Calu3 (cell line): ENCODE measurements around the gene UHRF1. TPM values are rescaled to one million over a fixed set of nuclear protein-coding genes. Genes with fewer than 3 reads are reported as not detected.
A peak's percentile ranks its signal among the peaks of the same experiment; 100 is the strongest.

Experiments used
- BruUV-seq: library from RNA; stranded (reverse); fragments of 400-500 nt; replicated peaks from 2 replicates; lab custom pipeline; 2021; lab: Mats Ljungman, UMichigan
- CTCF ChIA-PET: fragments of 300-600 bp; sonication (Branson Sonifier 250); formaldehyde crosslinking; loops from one replicate; lab custom pipeline; 2022; ENCODE audit warnings: antibody characterized with exemption; lab: Charles Lee
- DNase-seq: peaks from one replicate; pipeline ENCODE4 v3.0.0; 2022
- H3K27ac Mint-ChIP-seq: one replicate; pipeline ENCODE4 v1.8.0; 2022; ENCODE audit warnings: mixed read lengths; ENCODE audit not compliant: unreplicated experiment
- H3K27me3 Mint-ChIP-seq: one replicate; pipeline ENCODE4 v1.8.0; 2022; ENCODE audit warnings: mixed read lengths; ENCODE audit not compliant: unreplicated experiment
- H3K36me3 Mint-ChIP-seq: one replicate; pipeline ENCODE4 v1.8.0; 2022; ENCODE audit warnings: mild to moderate bottlenecking, moderate library complexity, mixed read lengths; ENCODE audit not compliant: insufficient read depth, unreplicated experiment
- H3K4me1 Mint-ChIP-seq: one replicate; pipeline ENCODE4 v1.8.0; 2022; ENCODE audit warnings: mild to moderate bottlenecking, low read depth, mixed read lengths; ENCODE audit not compliant: unreplicated experiment
- H3K4me3 Mint-ChIP-seq: one replicate; pipeline ENCODE4 v1.8.0; 2022; ENCODE audit warnings: mild to moderate bottlenecking, low read depth, moderate library complexity, mixed read lengths; ENCODE audit not compliant: unreplicated experiment
- H3K9me3 Mint-ChIP-seq: one replicate; pipeline ENCODE4 v1.8.0; 2022; ENCODE audit warnings: low read depth, mixed read lengths; ENCODE audit not compliant: unreplicated experiment
- CTCF ChIP-seq: fragments of 200-600 bp; IDR thresholded peaks from one replicate; pipeline ENCODE4 v1.8.0; 2022; ENCODE audit warnings: antibody characterized with exemption; ENCODE audit not compliant: unreplicated experiment
- intact Hi-C: fragments of 100-400 bp; cut with micrococcal nuclease; formaldehyde crosslinking; loops from one replicate; pipeline ENCODE4 v1.10.0; 2022; ENCODE audit not compliant: unreplicated experiment
- total RNA-seq: library from RNA; stranded (reverse); gene quantifications from 2 replicates; pipeline ENCODE4 v1.2.3, GENCODE V29; 2022

The UHRF1 gene
- total RNA-seq, 1 experiment from 2014 or later: 45.2 TPM

- Mint-ChIP-seq H3K27me3 (no peaks in the 10 kb centered on the region), H3K9me3 (no peaks in the 10 kb centered on the region), H3K36me3 (peaks cover 32% of the 10 kb centered on the region), H3K4me3 (peak overlapping the region; percentile 66), H3K27ac (peak overlapping the region; percentile 86), H3K4me1 (peaks cover 33% of the 10 kb centered on the region)
- no peak for TF ChIP-seq CTCF
- CTCF ChIA-PET: interaction anchor here (0.6 to 2.4 kb wide), 8 partner anchors 38 to 438 kb away, joined by 5 to 30 read pairs (median 8); partner anchors contain the start of gene FEM1A
- intact Hi-C loops: loop anchor here (1.0 to 5.0 kb wide), 2 partner anchors 39 to 104 kb away; no protein-coding TSS in a partner anchor
- DNase-seq: no peak
- TSS peak; percentile 32 for BruUV-seq
Measured at GRCh38 chr19:4911314-4911713, 2.0 kb downstream of the UHRF1 start.

GRCh38 chr19:4911786-4912672 is 2.7 kb downstream of the UHRF1 start:
- no TSS peak for BruUV-seq
- Mint-ChIP-seq H3K9me3 (no peaks in the 10 kb centered on the region), H3K4me3 (peak overlapping the region; percentile 66), H3K27me3 (no peaks in the 10 kb centered on the region), H3K4me1 (peaks cover 33% of the 10 kb centered on the region), H3K36me3 (peaks cover 39% of the 10 kb centered on the region), H3K27ac (peak overlapping the region; percentile 86)
- peak; percentile 77 for DNase-seq
- intact Hi-C loops: loop anchor here (1.0 to 5.0 kb wide), 2 partner anchors 40 to 105 kb away; no protein-coding TSS in a partner anchor
- CTCF ChIA-PET: interaction anchor here (0.6 to 2.4 kb wide), 11 partner anchors 9 to 512 kb away, joined by 3 to 30 read pairs (median 6); partner anchors contain the start of genes ARRDC5, FEM1A, PLIN3 and SH3GL1
- peak; percentile 41 for TF ChIP-seq CTCF

GRCh38 chr19:4913996-4914735 is 4.9 kb downstream of the UHRF1 start:
- H3K27ac Mint-ChIP-seq: peak overlapping the region; percentile 33

More at GRCh38 chr19:4913996-4914735, 4.9 kb downstream of the UHRF1 start:
- peaks cover 38% of the 10 kb centered on the region for H3K36me3 Mint-ChIP-seq
- CTCF ChIA-PET: interaction anchor here (1.1 kb wide), 1 partner anchor 105 kb away, joined by 4 read pairs; no protein-coding TSS in a partner anchor
- DNase-seq: no peak
- peaks cover 26% of the 10 kb centered on the region for H3K4me1 Mint-ChIP-seq
- H3K27me3 Mint-ChIP-seq: no peaks in the 10 kb centered on the region
- H3K4me3 Mint-ChIP-seq: peak overlapping the region; percentile 14
- no TSS peak for BruUV-seq
- H3K9me3 Mint-ChIP-seq: no peaks in the 10 kb centered on the region
- intact Hi-C loops: loop anchor here (5.0 kb wide), 1 partner anchor 107 kb away; no protein-coding TSS in a partner anchor
- no peak for TF ChIP-seq CTCF
